H1 (cell line): Measurements from ENCODE around the gene ARHGAP15. TPM values are rescaled to one million over a fixed set of nuclear protein-coding genes. Genes with fewer than 3 reads are reported as not detected.

Experiments used
- CTCF ChIA-PET: fragments of 300-600 bp; sonication (Branson Sonifier 250); formaldehyde crosslinking; loops from one replicate; lab custom pipeline; 2021; ENCODE audit not compliant: partially characterized antibody; lab: Charles Lee
- POLR2A ChIA-PET: fragments of 300-600 bp; sonication (Branson Sonifier 250); formaldehyde crosslinking; loops from one replicate; lab custom pipeline; 2021; ENCODE audit warnings: inconsistent platforms; ENCODE audit not compliant: partially characterized antibody; lab: Charles Lee
- DNase-seq, 2 experiments: peaks; one replicate each; pipeline versions ENCODE4 v3.0.0 to v3.0.0-alpha.2; 2010 to 2022; ENCODE audit warnings: low spot score in 2 of 2, low read depth in 1 of 2, mixed read lengths in 1 of 2
- FAIRE-seq: peaks from 2 replicates; lab custom pipeline; 2011; peaks lifted over from hg19 to GRCh38; lab: Jason Lieb, UNC
- H2AFZ ChIP-seq: 2 replicates; pipeline ENCODE4 v1.8.1; 2012; ENCODE audit warnings: low read length, inconsistent platforms
- H2AK5ac ChIP-seq: 2 replicates; pipeline ENCODE4 v1.6.1; 2013; ENCODE audit warnings: low read depth, low read length
- H2BK120ac ChIP-seq: replicated peaks from 2 replicates; pipeline ENCODE3; 2013; ENCODE audit warnings: low read depth, low read length, inconsistent platforms
- H2BK12ac ChIP-seq: 2 replicates; pipeline ENCODE4 v1.6.1; 2013; ENCODE audit warnings: low read depth, low read length
- H2BK15ac ChIP-seq: 2 replicates; pipeline ENCODE4 v1.6.1; 2013; ENCODE audit warnings: low read length
- H2BK20ac ChIP-seq: 2 replicates; pipeline ENCODE4 v1.6.1; 2013; ENCODE audit warnings: low read length
- H2BK5ac ChIP-seq: 2 replicates; pipeline ENCODE4 v1.6.1; 2013; ENCODE audit warnings: low read depth, low read length
- H3K14ac ChIP-seq: 2 replicates; pipeline ENCODE4 v1.6.1; 2013; ENCODE audit warnings: inconsistent platforms; ENCODE audit not compliant: insufficient read length
- H3K18ac ChIP-seq: 2 replicates; pipeline ENCODE4 v1.6.1; 2013; ENCODE audit warnings: low read length; ENCODE audit errors: extremely low read depth
- H3K23ac ChIP-seq: 2 replicates; pipeline ENCODE4 v1.6.1; 2013; ENCODE audit warnings: inconsistent platforms; ENCODE audit not compliant: insufficient read length
- H3K23me2 ChIP-seq: 2 replicates; pipeline ENCODE4 v1.6.1; 2013; ENCODE audit warnings: low read depth, low read length
- H3K27ac ChIP-seq: 2 replicates; pipeline ENCODE4 v1.6.1; 2011; ENCODE audit warnings: low read depth, low read length, inconsistent platforms
- H3K27me3 ChIP-seq, 4 experiments: replicated peaks in 1 of 4; 1 replicate in 1 of 4; 2 replicates in 3 of 4; pipeline versions ENCODE4 v1.6.1 to v1.8.1; 2011 to 2013; ENCODE audit warnings: low read length in 3 of 4, mild to moderate bottlenecking in 3 of 4, inconsistent platforms in 2 of 4, mixed read lengths in 2 of 4, moderate library complexity in 1 of 4; ENCODE audit not compliant: control insufficient read depth in 3 of 4, insufficient read depth in 3 of 4; ENCODE audit errors: extremely low read depth in 1 of 4
- H3K36me3 ChIP-seq, 4 experiments: 2 replicates each; pipeline versions ENCODE4 v1.6.1 to v1.8.1; 2011 to 2013; ENCODE audit warnings: mild to moderate bottlenecking in 4 of 4, low read length in 3 of 4, moderate library complexity in 2 of 4, control low read depth in 1 of 4, inconsistent platforms in 1 of 4; ENCODE audit not compliant: insufficient read depth in 4 of 4, control insufficient read depth in 2 of 4
- H3K4ac ChIP-seq: replicated peaks from 2 replicates; pipeline ENCODE3; 2013; ENCODE audit warnings: low read length, low read depth, mixed read lengths, inconsistent platforms; ENCODE audit not compliant: insufficient read length
- H3K4me1 ChIP-seq, 4 experiments: replicated peaks in 1 of 4; 1 replicate in 1 of 4; 2 replicates in 3 of 4; pipeline versions ENCODE4 v1.6.1 to v1.8.1; 2011 to 2013; ENCODE audit warnings: low read length in 3 of 4, inconsistent platforms in 2 of 4, mixed read lengths in 1 of 4; ENCODE audit not compliant: insufficient read depth in 4 of 4, control insufficient read depth in 3 of 4
- H3K4me2 ChIP-seq, 2 experiments: 2 replicates each; pipeline versions ENCODE4 v1.6.1 to v1.8.1; 2011 to 2013; ENCODE audit warnings: low read depth in 2 of 2, low read length in 2 of 2, control low read depth in 1 of 2, inconsistent platforms in 1 of 2, mild to moderate bottlenecking in 1 of 2; ENCODE audit not compliant: insufficient read depth in 1 of 2
- H3K4me3 ChIP-seq, 4 experiments: fragments of 200-600, 300-600 bp in 1 of 4; sonication (generic), shearing (Covaris generic), sonication (Bioruptor Twin) in 1 of 4; 2 replicates each; pipeline versions ENCODE4 v1.5.1 to v1.8.1; 2011 to 2016; ENCODE audit warnings: low read length in 4 of 4, low read depth in 3 of 4, control low read depth in 2 of 4, inconsistent platforms in 2 of 4, mild to moderate bottlenecking in 2 of 4, mixed read lengths in 1 of 4, moderate library complexity in 1 of 4; ENCODE audit not compliant: insufficient read depth in 2 of 4; ENCODE audit errors: extremely low read depth in 1 of 4
- H3K56ac ChIP-seq: replicated peaks from 2 replicates; pipeline ENCODE3; 2013; ENCODE audit warnings: low read depth, mild to moderate bottlenecking, mixed read lengths, low read length, inconsistent platforms; ENCODE audit not compliant: insufficient read length
- H3K79me1 ChIP-seq: 2 replicates; pipeline ENCODE4 v1.6.1; 2013; ENCODE audit warnings: low read depth, low read length, control low read depth
- H3K79me2 ChIP-seq, 2 experiments: 2 replicates each; pipeline versions ENCODE4 v1.6.1 to v1.8.1; 2012 to 2013; ENCODE audit warnings: low read length in 2 of 2, mild to moderate bottlenecking in 2 of 2, inconsistent platforms in 1 of 2; ENCODE audit not compliant: insufficient read depth in 2 of 2, control insufficient read depth in 1 of 2
- H3K9ac ChIP-seq, 4 experiments: replicated peaks in 1 of 4; 1 replicate in 1 of 4; 2 replicates in 3 of 4; pipeline versions ENCODE4 v1.6.1 to v1.8.1; 2011 to 2013; ENCODE audit warnings: low read depth in 3 of 4, low read length in 3 of 4, control low read depth in 2 of 4, mild to moderate bottlenecking in 2 of 4, moderate library complexity in 2 of 4, inconsistent platforms in 1 of 4; ENCODE audit errors: extremely low read depth in 1 of 4
- H3K9me3 ChIP-seq, 2 experiments: 2 replicates each; pipeline versions ENCODE4 v1.6.1 to v1.8.1; 2012 to 2013; ENCODE audit warnings: mild to moderate bottlenecking in 2 of 2, moderate library complexity in 2 of 2, control low read depth in 1 of 2, inconsistent platforms in 1 of 2, low read depth in 1 of 2, low read length in 1 of 2, mixed read lengths in 1 of 2; ENCODE audit not compliant: insufficient read depth in 2 of 2
- H4K20me1 ChIP-seq, 2 experiments: replicated peaks in 1 of 2; 2 replicates each; pipeline versions ENCODE3 to v1.8.1; 2011 to 2013; ENCODE audit warnings: inconsistent platforms in 2 of 2, low read length in 2 of 2, mild to moderate bottlenecking in 1 of 2; ENCODE audit not compliant: insufficient read depth in 2 of 2, control insufficient read depth in 1 of 2
- H4K5ac ChIP-seq: 2 replicates; pipeline ENCODE4 v1.6.1; 2013; ENCODE audit warnings: low read length, low read depth, mixed read lengths, inconsistent platforms; ENCODE audit not compliant: insufficient read length
- H4K8ac ChIP-seq: 2 replicates; pipeline ENCODE4 v1.8.0; 2013; ENCODE audit warnings: mild to moderate bottlenecking, moderate library complexity, low read length, inconsistent platforms; ENCODE audit not compliant: insufficient read depth; ENCODE audit errors: extremely low read depth
- H4K91ac ChIP-seq: replicated peaks from 2 replicates; pipeline ENCODE3; 2013; ENCODE audit warnings: low read length, mixed read lengths, inconsistent platforms; ENCODE audit not compliant: insufficient read length
- CBX8 ChIP-seq: fragments of 300-800, 300-1000 bp; sonication (generic); IDR thresholded peaks from 2 replicates; pipeline ENCODE4 v1.7.1; 2016; ENCODE audit warnings: low read depth, low read length, borderline replicate concordance
- CHD2 ChIP-seq: IDR thresholded peaks from 2 replicates; pipeline ENCODE4 v1.6.1; 2012; ENCODE audit warnings: low read length, improper control_type of control experiment
- CREB1 ChIP-seq: IDR thresholded peaks from 2 replicates; pipeline ENCODE4 v1.6.1; 2012; ENCODE audit warnings: inconsistent platforms
- GABPA ChIP-seq: IDR thresholded peaks from 2 replicates; pipeline ENCODE4 v1.6.1; 2011; ENCODE audit warnings: mild to moderate bottlenecking, low read length, moderate library complexity, borderline replicate concordance; ENCODE audit not compliant: insufficient read depth
- HDAC6 ChIP-seq: IDR thresholded peaks from one replicate; pipeline ENCODE4 v1.7.1; 2012; ENCODE audit warnings: low read depth, mild to moderate bottlenecking, inconsistent platforms, low read length, moderate library complexity
- KDM5A ChIP-seq: fragments of 200-600 bp; IDR thresholded peaks from 2 replicates; pipeline ENCODE4 v1.7.1; 2012; ENCODE audit warnings: mild to moderate bottlenecking, low read length, inconsistent platforms, mixed read lengths
- MAFK ChIP-seq: IDR thresholded peaks from 2 replicates; pipeline ENCODE4 v1.6.1; 2012; ENCODE audit warnings: low read depth, mild to moderate bottlenecking, improper control_type of control experiment, low read length
- TEAD4 ChIP-seq: IDR thresholded peaks from 2 replicates; pipeline ENCODE4 v1.6.1; 2012; ENCODE audit warnings: low read depth, low read length, inconsistent platforms, mixed read lengths
- WGBS, 2 experiments: shearing (Covaris generic) in 1 of 2; methylation state at CpG; one replicate each; pipeline versions ENCODE4 v1.1.6 to v1.1.7; 2013 to 2015; ENCODE audit warnings: low lambda C conversion rate in 2 of 2, mixed read lengths in 2 of 2, inconsistent platforms in 1 of 2, low coverage in 1 of 2, missing lambda C conversion rate in 1 of 2; ENCODE audit not compliant: insufficient replicate concordance in 2 of 2, insufficient coverage in 1 of 2, insufficient read length in 1 of 2; ENCODE audit errors: extremely low coverage in 1 of 2, missing lambda C conversion rate in 1 of 2; 5-methylcytosine and 5-hydroxymethylcytosine counted together
- polyA plus RNA-seq, 7 experiments: library from polyadenylated mRNA; depleted of rRNA in 3 of 7; stranded (reverse) in 5 of 7; unstranded in 2 of 7; fragments of >200 nt in 5 of 7; fragments of 200-250 nt in 2 of 7; gene quantifications; 1 replicate in 5 of 7; 2 replicates in 1 of 7; 4 replicates in 1 of 7; pipeline versions ENCODE4 v1.2.1 to v1.2.3, GENCODE V29; 2011 to 2013; ENCODE audit warnings: missing spikeins in 2 of 7, mixed read lengths in 2 of 7
- total RNA-seq: library from RNA; stranded (reverse); fragmentation: NEBNext Ultra II Directional; extraction: Animal tissue kit (Norgen Biotek cat#: 25700); gene quantifications from 2 replicates; pipeline ENCODE4 v1.2.1, GENCODE V29; 2021

The ARHGAP15 gene
- total and polyA plus RNA-seq, 2 of the 8 experiments (the other 6 are each of a cell fraction or from before 2014, with no cell fraction given) = not detected

GRCh38 chr2:143499061-143499460 is 369.8 kb downstream of the ARHGAP15 start:
- Histone ChIP-seq H3K23me2 (no peaks in the 10 kb centered on the region), H3K23ac (no peak overlapping the region), H4K20me1 (peaks cover 0 to 2% of the 10 kb centered on the region in 2 experiments), H3K79me2 (no peaks in the 10 kb centered on the region), H3K36me3 (no peaks in the 10 kb centered on the region)
- TF ChIP-seq CBX8 = no peak
- no peak for TF ChIP-seq CHD2
- TF ChIP-seq HDAC6 = no peak
- TF ChIP-seq TEAD4 = no peak
- TF ChIP-seq GABPA = no peak
- no peak for TF ChIP-seq MAFK
- no peak for TF ChIP-seq CREB1
- TF ChIP-seq KDM5A = no peak
- TF ChIP-seq, all 59 proteins: peak for 0
- Histone ChIP-seq H3K4ac (no peak overlapping the region), H3K9me3 (no peaks in the 10 kb centered on the region), H3K79me1 (no peaks in the 10 kb centered on the region), H3K27ac (no peak overlapping the region), H2AK5ac (no peak overlapping the region), H3K9ac (no peak overlapping the region), H4K91ac (no peak overlapping the region), H3K14ac (no peak overlapping the region), H4K5ac (no peak overlapping the region), H3K18ac (no peak overlapping the region), H2AFZ (no peak overlapping the region), H3K4me2 (no peak overlapping the region), H3K27me3 (peaks cover 0 to 1% (median 0%) of the 10 kb centered on the region in 4 experiments; a peak in 1 of 7 replicates), H2BK12ac (no peak overlapping the region), H4K8ac (no peak overlapping the region), H3K4me3 (no peak overlapping the region), H3K4me1 (no peaks in the 10 kb centered on the region), H2BK120ac (no peak overlapping the region), H2BK20ac (no peak overlapping the region), H2BK5ac (no peak overlapping the region), H2BK15ac (no peak overlapping the region), H3K56ac (no peak overlapping the region)
- 98% methylated on average over 3 of the region's 3 CpGs; no CpG with 5 or more reads in 1 of the 2 experiments for WGBS, 2 experiments
- DNase-seq (no peak), FAIRE-seq (no peak)
- POLR2A ChIA-PET = no interaction called here
- CTCF ChIA-PET = interaction anchor here (1.0 to 3.9 kb wide), 2 partner anchors 14 to 186 kb away, joined by 3 to 20 read pairs; no protein-coding TSS in a partner anchor
